Naive thymus-derived CD4-positive, alpha-beta T cell (primary cell): ENCODE results near the gene ABCC4. TPM values are rescaled to one million over a fixed set of nuclear protein-coding genes. Genes with fewer than 3 reads are reported as not detected.
"Not testable (repeated sequence)": the region's sequence is repeated elsewhere in the genome, so short reads cannot be mapped to it uniquely, and the experiment has no call there.

ENCODE experiments used
- ATAC-seq: fragments of 150-1000 bp; cut with Tn5 transposase; 2 replicates; pipeline ENCODE4 v1.10.0; 2021; ENCODE audit warnings: mild to moderate bottlenecking, moderate library complexity
- CTCF ChIA-PET: fragments of 350-600 bp; sonication (Branson Sonifier 250); formaldehyde crosslinking; loops from one replicate; lab custom pipeline; 2021; ENCODE audit warnings: antibody characterized with exemption; lab: Charles Lee
- POLR2A ChIA-PET: fragments of 350-600 bp; sonication (Branson Sonifier 250); formaldehyde crosslinking; loops from one replicate; lab custom pipeline; 2021; ENCODE audit warnings: antibody characterized with exemption, inconsistent platforms; lab: Charles Lee
- DNase-seq, 9 donors: peaks; one replicate each; pipeline versions ENCODE4 v3.0.0 to v3.0.0-alpha.2; 2020 to 2022; ENCODE audit warnings: mixed read lengths in 1 of 9
- H3K27ac ChIP-seq: one replicate; pipeline ENCODE4 v1.7.0; 2013; ENCODE audit warnings: mild to moderate bottlenecking, low read depth, low read length, moderate library complexity
- H3K27me3 ChIP-seq, 2 donors: one replicate each; pipeline ENCODE4 v1.7.0; 2013; ENCODE audit warnings: low read length in 2 of 2, mild to moderate bottlenecking in 2 of 2, moderate library complexity in 2 of 2; ENCODE audit not compliant: control insufficient read depth in 2 of 2, insufficient read depth in 2 of 2
- H3K36me3 ChIP-seq, 3 experiments: 1 replicate in 2 of 3; 2 replicates in 1 of 3; pipeline ENCODE4 v1.7.0; 2013; ENCODE audit warnings: low read length in 3 of 3, mild to moderate bottlenecking in 3 of 3, moderate library complexity in 1 of 3; ENCODE audit not compliant: insufficient read depth in 3 of 3, control insufficient read depth in 2 of 3
- H3K4me1 ChIP-seq, 2 donors: one replicate each; pipeline ENCODE4 v1.7.0; 2013; ENCODE audit warnings: low read length in 2 of 2, mild to moderate bottlenecking in 2 of 2, moderate library complexity in 1 of 2; ENCODE audit not compliant: control insufficient read depth in 2 of 2, insufficient read depth in 2 of 2
- H3K4me3 ChIP-seq: 2 replicates; pipeline ENCODE4 v1.7.0; 2013; ENCODE audit warnings: mild to moderate bottlenecking, low read length
- H3K9me3 ChIP-seq, 3 experiments: 1 replicate in 2 of 3; 2 replicates in 1 of 3; pipeline ENCODE4 v1.7.0; 2013; ENCODE audit warnings: low read length in 3 of 3; ENCODE audit not compliant: control insufficient read depth in 2 of 3
- H3K27ac Mint-ChIP-seq, 9 donors: one replicate each; pipeline ENCODE4 v1.8.0; 2020 to 2022; ENCODE audit warnings: mixed read lengths in 9 of 9, mild to moderate bottlenecking in 8 of 9, moderate library complexity in 5 of 9, inconsistent platforms in 2 of 9
- H3K27me3 Mint-ChIP-seq, 5 donors: one replicate each; pipeline ENCODE4 v1.8.0; 2021 to 2022; ENCODE audit warnings: mixed read lengths in 5 of 5, mild to moderate bottlenecking in 1 of 5
- H3K36me3 Mint-ChIP-seq, 5 donors: one replicate each; pipeline ENCODE4 v1.8.0; 2020 to 2022; ENCODE audit warnings: mixed read lengths in 5 of 5, mild to moderate bottlenecking in 3 of 5, inconsistent platforms in 1 of 5
- H3K4me1 Mint-ChIP-seq, 7 donors: one replicate each; pipeline ENCODE4 v1.8.0; 2020 to 2022; ENCODE audit warnings: mixed read lengths in 7 of 7, mild to moderate bottlenecking in 3 of 7, inconsistent platforms in 1 of 7
- H3K4me3 Mint-ChIP-seq, 10 donors: one replicate each; pipeline ENCODE4 v1.8.0; 2020 to 2022; ENCODE audit warnings: mild to moderate bottlenecking in 10 of 10, mixed read lengths in 10 of 10, moderate library complexity in 6 of 10, inconsistent platforms in 2 of 10
- H3K9me3 Mint-ChIP-seq, 11 donors: one replicate each; pipeline ENCODE4 v1.8.0; 2020 to 2022; ENCODE audit warnings: mixed read lengths in 11 of 11, mild to moderate bottlenecking in 4 of 11, inconsistent platforms in 1 of 11, moderate library complexity in 1 of 11
- intact Hi-C, 2 donors: fragments of 100-400 bp; cut with micrococcal nuclease; formaldehyde crosslinking; loops; one replicate each; pipeline ENCODE4 v1.15.1; 2023
- polyA plus RNA-seq, 2 donors: library from polyadenylated mRNA; unstranded; fragments of 300-500 nt; fragmentation: Illumina TruSeq; gene quantifications; one replicate each; pipeline ENCODE4 v1.2.3, GENCODE V29; 2021
- total RNA-seq, 6 experiments: library from RNA in 5 of 6; stranded (reverse) in 5 of 6; gene quantifications; 1 replicate in 5 of 6; 2 replicates in 1 of 6; pipeline ENCODE4 v1.2.3 and lab custom pipeline; 2021 to 2026

ABCC4 gene
- total and polyA plus RNA-seq, 7 experiments from 2014 or later: 3.5 to 9.2 (median 7.3) TPM

DNA sequence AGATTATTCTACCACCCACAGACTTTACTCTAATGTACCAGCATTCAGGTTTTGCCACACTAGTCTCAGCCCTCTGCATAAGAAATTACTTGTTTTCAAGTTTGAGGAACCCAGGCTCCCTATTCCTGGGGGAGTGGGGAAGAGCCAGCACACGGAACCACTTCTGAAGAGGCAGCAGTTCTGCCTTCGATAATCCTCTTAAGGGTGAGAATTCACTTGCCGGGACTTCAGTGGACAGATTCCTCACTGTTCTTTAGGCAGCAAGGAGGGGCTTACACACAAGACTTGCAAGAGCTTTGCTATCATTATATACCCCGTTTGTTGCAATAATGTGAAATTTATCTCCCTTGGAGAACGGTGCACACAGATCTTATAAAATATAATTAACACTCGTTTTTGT lies 133.1 kb downstream of the ABCC4 start:
- peaks cover 9 to 78% (median 53%) of the 10 kb centered on the region in 5 donors for H3K36me3 Mint-ChIP-seq
- H3K4me3 Mint-ChIP-seq: no peak overlapping the region
- H3K4me1 Mint-ChIP-seq: peaks cover 0 to 3% (median 0%) of the 10 kb centered on the region in 7 donors
- POLR2A ChIA-PET: no interaction called here
- Histone ChIP-seq H3K9me3 (no peaks in the 10 kb centered on the region), H3K4me1 (no peaks in the 10 kb centered on the region), H3K36me3 (no peaks in the 10 kb centered on the region), H3K4me3 (no peak overlapping the region), H3K27me3 (no peaks in the 10 kb centered on the region), H3K27ac (no peak overlapping the region)
- no peak overlapping the region for H3K27ac Mint-ChIP-seq
- intact Hi-C loops: no loop called here
- no peaks in the 10 kb centered on the region for H3K9me3 Mint-ChIP-seq
- no peaks in the 10 kb centered on the region for H3K27me3 Mint-ChIP-seq
- ATAC-seq (no peak), DNase-seq (no peak)
- CTCF ChIA-PET: no interaction called here

DNA sequence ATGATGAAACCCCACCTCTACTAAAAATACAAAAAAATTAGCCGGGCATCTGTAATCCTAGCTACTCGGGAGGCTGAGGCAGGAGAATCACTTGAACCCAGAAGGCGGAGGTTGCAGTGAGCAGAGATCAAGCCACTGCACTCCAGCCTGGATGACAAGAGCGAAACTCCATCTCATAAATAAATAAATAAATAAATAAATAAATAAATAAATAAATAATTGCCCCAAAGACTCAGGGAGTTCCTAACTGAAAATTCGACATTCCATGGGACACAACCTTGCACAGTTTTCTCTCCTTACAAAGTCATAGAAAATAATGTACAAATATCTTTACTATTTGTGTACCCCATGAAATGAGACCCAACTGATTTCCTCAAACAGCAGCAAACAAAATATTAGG lies 134.2 kb downstream of the ABCC4 start:
- H3K4me1 ChIP-seq, H3K27ac ChIP-seq, H3K4me3 ChIP-seq, H3K27me3 ChIP-seq, DNase-seq, CTCF ChIA-PET, H3K36me3 ChIP-seq, H3K9me3 Mint-ChIP-seq, H3K27ac Mint-ChIP-seq, H3K27me3 Mint-ChIP-seq, ATAC-seq, H3K4me1 Mint-ChIP-seq, intact Hi-C loops, H3K4me3 Mint-ChIP-seq, H3K9me3 ChIP-seq: not testable (repeated sequence)
- H3K36me3 Mint-ChIP-seq: peaks cover 5 to 71% (median 52%) of the 10 kb centered on the region in 5 donors
- POLR2A ChIA-PET: interaction anchor here (0.7 kb wide), 1 partner anchor 13 kb away, joined by 3 read pairs; no protein-coding TSS in a partner anchor

- Mint-ChIP-seq H3K4me1 (peaks cover 0 to 3% (median 0%) of the 10 kb centered on the region in 7 donors), H3K4me3 (no peak overlapping the region), H3K27ac (no peak overlapping the region), H3K9me3 (no peaks in the 10 kb centered on the region), H3K27me3 (no peaks in the 10 kb centered on the region), H3K36me3 (peaks cover 3 to 69% (median 35%) of the 10 kb centered on the region in 5 donors)
- DNase-seq: no peak
- ChIA-PET CTCF (no interaction called here), POLR2A (no interaction called here)
- H3K9me3 ChIP-seq: no peaks in the 10 kb centered on the region
- intact Hi-C loops: no loop called here
- no peak overlapping the region for H3K4me3 ChIP-seq
- ATAC-seq: no peak
- no peaks in the 10 kb centered on the region for H3K4me1 ChIP-seq
- no peaks in the 10 kb centered on the region for H3K36me3 ChIP-seq
- no peak overlapping the region for H3K27ac ChIP-seq
- H3K27me3 ChIP-seq: no peaks in the 10 kb centered on the region
Measured at GRCh38 chr13:95164830-95165229, 136.4 kb downstream of the ABCC4 start.

DNA sequence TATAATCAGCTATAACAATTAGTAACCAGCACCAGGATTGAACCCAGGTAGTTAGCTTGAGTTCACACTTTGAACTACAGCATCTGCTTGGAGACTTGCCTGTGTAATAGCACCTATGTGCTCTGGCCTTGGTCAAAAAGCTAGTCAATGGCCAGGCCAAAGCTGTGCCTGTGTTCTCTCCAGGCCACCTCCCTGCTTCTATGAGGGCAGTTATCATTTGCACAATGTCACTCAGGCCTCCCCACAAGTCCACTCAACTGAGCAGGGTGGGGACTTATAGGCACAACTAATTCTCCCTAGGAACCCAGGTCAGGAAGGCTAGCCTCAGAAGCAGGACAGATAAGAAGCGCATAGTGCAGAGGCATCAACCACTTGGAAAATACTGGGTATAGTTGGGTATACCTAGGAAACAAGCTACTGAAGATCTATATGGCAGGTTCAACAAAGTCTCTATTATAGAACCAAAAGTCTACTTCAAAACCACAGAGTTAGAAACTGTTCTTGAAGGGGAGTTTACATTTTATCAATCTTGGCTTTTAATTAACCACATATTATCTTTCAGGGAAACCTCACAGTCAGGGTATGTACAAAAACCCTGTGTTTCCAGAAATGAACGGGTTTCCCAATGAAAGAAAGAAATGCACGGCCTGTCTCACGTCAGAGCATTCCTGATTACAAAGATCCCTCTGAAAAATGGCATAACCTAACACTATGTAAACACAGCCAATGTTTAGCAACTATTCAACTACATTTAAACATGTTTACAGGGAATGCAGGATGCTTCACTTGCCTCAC lies 140.9 kb downstream of the ABCC4 start:
- H3K27me3 ChIP-seq: no peaks in the 10 kb centered on the region
- no peaks in the 10 kb centered on the region for H3K9me3 ChIP-seq
- intact Hi-C loops: no loop called here
- no peak for DNase-seq
- H3K36me3 ChIP-seq: no peaks in the 10 kb centered on the region
- H3K27me3 Mint-ChIP-seq: no peaks in the 10 kb centered on the region
- no peaks in the 10 kb centered on the region for H3K4me1 ChIP-seq
- H3K4me1 Mint-ChIP-seq: peaks cover 0 to 6% (median 0%) of the 10 kb centered on the region in 7 donors
- POLR2A ChIA-PET: interaction anchor here (0.5 to 0.7 kb wide), 2 partner anchors 12 to 15 kb away, joined by 3 to 4 read pairs; no protein-coding TSS in a partner anchor
- no peak overlapping the region for H3K4me3 Mint-ChIP-seq
- CTCF ChIA-PET: no interaction called here
- H3K4me3 ChIP-seq: no peak overlapping the region
- H3K36me3 Mint-ChIP-seq: peaks cover 1 to 56% (median 26%) of the 10 kb centered on the region in 5 donors
- no peak overlapping the region for H3K27ac ChIP-seq
- ATAC-seq: no peak
- no peaks in the 10 kb centered on the region for H3K9me3 Mint-ChIP-seq
- no peak overlapping the region for H3K27ac Mint-ChIP-seq

GRCh38 chr13:95159458-95159857 lies 141.8 kb downstream of the ABCC4 start:
- no peak for DNase-seq
- Histone ChIP-seq H3K4me3 (no peak overlapping the region), H3K27me3 (no peaks in the 10 kb centered on the region), H3K9me3 (no peaks in the 10 kb centered on the region), H3K4me1 (no peaks in the 10 kb centered on the region), H3K36me3 (no peaks in the 10 kb centered on the region), H3K27ac (no peak overlapping the region)
- peaks cover 0 to 6% (median 0%) of the 10 kb centered on the region in 7 donors for H3K4me1 Mint-ChIP-seq
- POLR2A ChIA-PET: no interaction called here
- intact Hi-C loops: no loop called here
- no peaks in the 10 kb centered on the region for H3K27me3 Mint-ChIP-seq
- H3K4me3 Mint-ChIP-seq: no peak overlapping the region
- H3K36me3 Mint-ChIP-seq: peaks cover 1 to 54% (median 27%) of the 10 kb centered on the region in 5 donors
- CTCF ChIA-PET: no interaction called here
- ATAC-seq: no peak
- H3K27ac Mint-ChIP-seq: no peak overlapping the region
- no peaks in the 10 kb centered on the region for H3K9me3 Mint-ChIP-seq

- Mint-ChIP-seq H3K36me3 (peaks cover 1 to 47% (median 17%) of the 10 kb centered on the region in 5 donors), H3K4me1 (peaks cover 0 to 6% (median 3%) of the 10 kb centered on the region in 7 donors), H3K27ac (peak overlapping the region in 3 of 9 donors; percentile 42 to 76 (median 60)), H3K27me3 (no peaks in the 10 kb centered on the region), H3K4me3 (no peak overlapping the region), H3K9me3 (no peaks in the 10 kb centered on the region)
- Histone ChIP-seq H3K36me3 (no peaks in the 10 kb centered on the region), H3K4me1 (no peaks in the 10 kb centered on the region), H3K27me3 (no peaks in the 10 kb centered on the region), H3K9me3 (no peaks in the 10 kb centered on the region), H3K4me3 (no peak overlapping the region), H3K27ac (no peak overlapping the region)
- ChIA-PET CTCF (interaction anchor here (1.0 kb wide), 1 partner anchor 721 kb away, joined by 3 read pairs; no protein-coding TSS in a partner anchor), POLR2A (interaction anchor here (0.6 kb wide), 1 partner anchor 140 kb away, joined by 5 read pairs; no protein-coding TSS in a partner anchor)
- intact Hi-C loops: loop anchor here in 1 of 2 donors (2.0 kb wide), 1 partner anchor 481 kb away; no protein-coding TSS in a partner anchor
- DNase-seq (no peak), ATAC-seq (no peak)
Measured at GRCh38 chr13:95156208-95156607, 145.0 kb downstream of the ABCC4 start.
